K562 (cell line): Measurements from ENCODE around the gene FES.

Experiments
- BRD9 ChIP-seq: fragments of 450-650 bp; IDR thresholded peaks from 2 replicates; pipeline ENCODE4 v1.6.1; 2018; ENCODE audit warnings: low read depth; ENCODE audit not compliant: partially characterized antibody
- CTCF ChIP-seq, 3 experiments: IDR thresholded peaks in 2 of 3; conservative IDR thresholded peaks in 1 of 3; 2 replicates each; pipeline ENCODE4 v1.5.1; 2011 to 2012; ENCODE audit warnings: low read length in 3 of 3, mild to moderate bottlenecking in 3 of 3, control low read depth in 2 of 3, improper control_type of control experiment in 1 of 3, inconsistent platforms in 1 of 3, low read depth in 1 of 3, mixed read lengths in 1 of 3, moderate library complexity in 1 of 3; ENCODE audit not compliant: insufficient read depth in 2 of 3
- MYC ChIP-seq, 2 experiments: fragments of 250-450 bp in 1 of 2; sonication (Bioruptor Pico) in 1 of 2; IDR thresholded peaks; 2 replicates each; pipeline versions ENCODE4 v1.5.1 to v1.6.1; 2012 to 2021; ENCODE audit warnings: low read depth in 2 of 2, borderline replicate concordance in 1 of 2, improper control_type of control experiment in 1 of 2, low read length in 1 of 2, mild to moderate bottlenecking in 1 of 2, moderate library complexity in 1 of 2
- PCBP2 ChIP-seq: fragments of 200-400 bp; formaldehyde crosslinking; IDR thresholded peaks from 2 replicates; pipeline ENCODE4 v1.6.1; 2018; ENCODE audit warnings: low read length, low read depth, mild to moderate bottlenecking, moderate library complexity; ENCODE audit not compliant: poor library complexity, severe bottlenecking
- ZNF24 ChIP-seq: fragments of 450-650 bp; IDR thresholded peaks from 2 replicates; pipeline ENCODE4 v1.6.1; 2016
- ZNF57 ChIP-seq: fragments of 450-650 bp; formaldehyde crosslinking; IDR thresholded peaks from 2 replicates; pipeline ENCODE4 v1.4.0; 2020; ENCODE audit warnings: mild to moderate bottlenecking, moderate library complexity

GRCh38 chr15:90837094-90837493, 47.2 kb upstream of the FES start:
- no peak for TF ChIP-seq CTCF (IDR thresholded peaks at IDR 0.05 in 2 of 3, conservative IDR thresholded peaks at IDR 0.05 in 1 of 3; ENCODE audit: insufficient read depth in 2 of 3, low read depth in 1 of 3, low read length in 3 of 3)
- TF ChIP-seq ZNF57 (CRISPR knock-in tag), result no peak
- no peak for TF ChIP-seq PCBP2
- TF ChIP-seq MYC (IDR thresholded peaks at IDR 0.05; ENCODE audit: low read depth, low read length), result no peak
- TF ChIP-seq MYC (CRISPR knock-in tag; IDR thresholded peaks at IDR 0.05; ENCODE audit: borderline replicate concordance, low read depth), result no peak
- no peak for TF ChIP-seq ZNF24
- no peak for TF ChIP-seq BRD9
